HFF-Myc (cell line): ENCODE results near the gene SNX25.

Experiments used
- DNase-seq: peaks from one replicate; pipeline ENCODE4 v3.0.0-alpha.2; 2011; ENCODE audit warnings: low read depth; ENCODE audit errors: extremely low read depth
- H3K4me3 ChIP-seq: replicated peaks from 2 replicates; pipeline ENCODE4 v1.5.1; 2011; ENCODE audit warnings: low read depth, mild to moderate bottlenecking, control low read depth, low read length
- TF ChIP-seq, protein P1 (sequence below): IDR thresholded peaks from 2 replicates; pipeline ENCODE4 v1.5.1; 2012; ENCODE audit warnings: mild to moderate bottlenecking, low read depth, low read length, control low read depth; ENCODE audit errors: missing control alignments

Gene SNX25

GRCh38 chr4:185213877-185214276, 4.5 kb downstream of the SNX25 start:
- DNase-seq, result no peak
- TF ChIP-seq, protein P1, sequence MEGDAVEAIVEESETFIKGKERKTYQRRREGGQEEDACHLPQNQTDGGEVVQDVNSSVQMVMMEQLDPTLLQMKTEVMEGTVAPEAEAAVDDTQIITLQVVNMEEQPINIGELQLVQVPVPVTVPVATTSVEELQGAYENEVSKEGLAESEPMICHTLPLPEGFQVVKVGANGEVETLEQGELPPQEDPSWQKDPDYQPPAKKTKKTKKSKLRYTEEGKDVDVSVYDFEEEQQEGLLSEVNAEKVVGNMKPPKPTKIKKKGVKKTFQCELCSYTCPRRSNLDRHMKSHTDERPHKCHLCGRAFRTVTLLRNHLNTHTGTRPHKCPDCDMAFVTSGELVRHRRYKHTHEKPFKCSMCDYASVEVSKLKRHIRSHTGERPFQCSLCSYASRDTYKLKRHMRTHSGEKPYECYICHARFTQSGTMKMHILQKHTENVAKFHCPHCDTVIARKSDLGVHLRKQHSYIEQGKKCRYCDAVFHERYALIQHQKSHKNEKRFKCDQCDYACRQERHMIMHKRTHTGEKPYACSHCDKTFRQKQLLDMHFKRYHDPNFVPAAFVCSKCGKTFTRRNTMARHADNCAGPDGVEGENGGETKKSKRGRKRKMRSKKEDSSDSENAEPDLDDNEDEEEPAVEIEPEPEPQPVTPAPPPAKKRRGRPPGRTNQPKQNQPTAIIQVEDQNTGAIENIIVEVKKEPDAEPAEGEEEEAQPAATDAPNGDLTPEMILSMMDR, result no peak
- H3K4me3 ChIP-seq, result no peak overlapping the region

GRCh38 chr4:185215261-185215660, 5.9 kb downstream of the SNX25 start:
- no peak for DNase-seq
- H3K4me3 ChIP-seq, result no peak overlapping the region
- TF ChIP-seq, protein P1, result no peak

DNA sequence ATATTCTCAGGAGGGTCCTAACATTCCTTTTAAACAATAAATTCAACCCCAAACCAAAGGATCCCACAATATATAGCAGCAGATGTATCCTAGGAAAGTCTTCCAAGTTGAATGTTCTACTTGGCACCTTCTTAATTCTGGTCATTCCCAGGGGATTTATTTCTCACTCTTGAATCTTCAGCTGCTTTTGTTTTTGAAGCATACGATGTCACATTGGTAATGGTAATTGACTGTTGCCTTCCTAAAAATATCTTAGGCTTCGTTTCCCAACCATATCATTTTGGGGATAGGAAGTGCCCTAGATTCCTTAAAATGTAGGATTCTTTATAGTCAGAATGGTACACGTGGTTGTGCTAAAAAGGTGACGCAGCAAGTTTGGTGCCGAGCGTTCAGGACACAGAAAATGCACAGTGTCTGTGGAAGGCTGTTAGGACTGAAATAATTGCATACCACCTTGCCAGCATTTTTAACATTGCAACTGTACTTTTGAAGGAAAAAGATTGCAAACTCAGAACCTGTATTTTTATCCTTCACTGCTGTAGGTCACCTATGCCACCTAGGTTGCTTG, 8.1 kb downstream of the SNX25 start:
- no peak for DNase-seq
- no peak overlapping the region for H3K4me3 ChIP-seq

DNA sequence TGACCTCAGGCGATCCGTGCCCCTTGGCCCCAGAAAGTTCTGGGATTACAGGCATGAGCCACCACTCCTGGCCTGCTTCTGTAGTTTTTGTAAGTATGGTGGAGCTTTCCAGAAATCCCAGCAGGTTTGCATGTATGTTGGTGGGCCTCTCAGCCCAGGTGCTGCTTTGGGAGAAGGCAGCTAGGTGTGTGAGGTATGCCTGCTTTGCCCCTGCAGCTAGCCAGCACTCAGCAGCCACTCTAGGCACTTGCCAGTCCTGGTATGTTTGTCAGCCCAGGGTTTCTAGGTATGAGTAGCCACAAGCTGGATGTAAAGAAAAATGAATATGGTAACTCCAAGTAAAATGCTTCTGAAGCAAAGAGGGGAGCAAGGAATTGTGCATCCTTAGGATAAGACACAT, 8.9 kb downstream of the SNX25 start:
- DNase-seq, result no peak
- no peak overlapping the region for H3K4me3 ChIP-seq
- TF ChIP-seq, protein P1, result no peak

More for the DNA sequence above, 8.1 kb downstream of the SNX25 start:
- TF ChIP-seq, protein P1, result no peak

GRCh38 chr4:185219551-185220344, 10.3 kb downstream of the SNX25 start:
- no peak overlapping the region for H3K4me3 ChIP-seq
- TF ChIP-seq, protein P1, result no peak
- DNase-seq, result no peak

DNA sequence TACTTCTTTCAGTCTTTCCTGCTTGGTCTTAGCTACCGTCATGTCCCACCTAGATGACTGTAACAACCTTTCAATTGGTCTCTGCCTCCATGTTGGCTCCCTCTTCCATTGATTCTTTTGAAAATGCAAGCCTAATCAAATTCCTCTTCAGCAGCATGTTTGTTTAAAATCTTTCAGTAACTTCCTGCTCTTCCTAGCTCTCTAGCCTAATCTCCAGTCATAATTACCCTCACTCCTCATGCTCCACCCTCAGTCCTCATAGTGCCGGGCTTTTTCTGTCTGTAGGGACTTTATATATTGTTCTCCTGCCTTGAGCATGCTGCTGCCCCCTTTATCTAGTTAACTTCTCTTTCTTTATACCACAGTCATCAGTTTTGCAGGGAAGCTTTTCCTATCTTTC, 12.1 kb downstream of the SNX25 start:
- TF ChIP-seq, protein P1, result no peak
- no peak for DNase-seq
- no peak overlapping the region for H3K4me3 ChIP-seq

DNA sequence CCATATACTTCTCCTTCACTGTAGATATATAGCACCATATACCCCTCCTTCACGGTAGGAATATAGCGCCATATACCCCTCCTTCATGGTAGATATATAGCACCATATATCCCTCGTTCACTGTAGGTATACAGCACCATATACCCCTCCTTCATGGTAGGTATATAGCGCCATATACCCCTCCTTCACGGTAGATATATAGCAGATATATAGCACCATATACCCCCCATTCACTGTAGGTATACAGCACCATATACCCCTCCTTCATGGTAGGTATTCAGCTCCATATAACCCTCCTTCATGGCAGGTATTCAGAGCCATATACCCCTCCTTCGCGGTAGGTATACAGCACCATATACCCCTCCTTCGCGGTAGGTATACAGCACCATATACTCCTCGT, 12.5 kb downstream of the SNX25 start:
- TF ChIP-seq, protein P1, result no peak
- no peak for DNase-seq
- no peak overlapping the region for H3K4me3 ChIP-seq
